SK-N-SH (cell line): ENCODE results near the gene CSRP1. TPM values are rescaled to one million over a fixed set of nuclear protein-coding genes. Genes with fewer than 3 reads are reported as not detected.

ENCODE experiments used
- CTCF ChIA-PET: fragments of 300-600, 350-600 bp; formaldehyde crosslinking; extraction: SDS; loops from one replicate; lab custom pipeline; 2021; lab: Yijun Ruan, JAX
- POLR2A ChIA-PET: fragments of 350-600 bp; sonication (Branson Sonifier 250); formaldehyde crosslinking; extraction: SDS; loops from one replicate; lab custom pipeline; 2020; ENCODE audit warnings: antibody characterized with exemption, inconsistent platforms; lab: Yijun Ruan, JAX
- DNase-seq: peaks from one replicate; pipeline ENCODE4 v3.0.0; 2012
- H2AFZ ChIP-seq: fragments of 200-600 bp; sonication (generic); 2 replicates; pipeline ENCODE4 v1.8.1; 2016; ENCODE audit warnings: antibody characterized with exemption, mild to moderate bottlenecking, low read depth
- H3F3A ChIP-seq: fragments of 200-600 bp; sonication (generic); replicated peaks from 2 replicates; pipeline ENCODE3; 2016; ENCODE audit warnings: antibody characterized with exemption, mild to moderate bottlenecking; ENCODE audit not compliant: insufficient read depth
- H3K27ac ChIP-seq, 2 experiments: fragments of 200-500 bp in 1 of 2; fragments of 200-600 bp in 1 of 2; sonication (Bioruptor generic) in 1 of 2; sonication (generic), shearing (Covaris generic) in 1 of 2; 2 replicates each; pipeline versions ENCODE4 v1.5.1 to v1.6.1; 2014 to 2016; ENCODE audit warnings: low read depth in 2 of 2, inconsistent platforms in 1 of 2, low read length in 1 of 2, mild to moderate bottlenecking in 1 of 2, mixed read lengths in 1 of 2
- H3K27me3 ChIP-seq: fragments of 200-600 bp; sonication (generic), shearing (Covaris generic); 2 replicates; pipeline ENCODE4 v1.6.1; 2016; ENCODE audit warnings: mixed run types; ENCODE audit not compliant: insufficient read depth
- H3K36me3 ChIP-seq, 2 experiments: fragments of 200-500 bp in 1 of 2; fragments of 200-600 bp in 1 of 2; sonication (Bioruptor generic) in 1 of 2; sonication (generic) in 1 of 2; replicated peaks in 1 of 2; 2 replicates each; pipeline versions ENCODE3 to v1.5.1; 2014 to 2016; ENCODE audit warnings: low read length in 1 of 2, mild to moderate bottlenecking in 1 of 2; ENCODE audit not compliant: insufficient read depth in 2 of 2, control insufficient read depth in 1 of 2
- H3K4me1 ChIP-seq, 2 experiments: fragments of 200-500 bp in 1 of 2; fragments of 200-600 bp in 1 of 2; sonication (Bioruptor generic) in 1 of 2; sonication (generic), shearing (Covaris generic) in 1 of 2; 2 replicates each; pipeline versions ENCODE4 v1.5.1 to v1.6.1; 2014 to 2016; ENCODE audit warnings: low read depth in 1 of 2, low read length in 1 of 2, mixed run types in 1 of 2; ENCODE audit not compliant: insufficient read depth in 2 of 2, control insufficient read depth in 1 of 2
- H3K4me2 ChIP-seq: fragments of 200-600 bp; sonication (generic), shearing (Covaris generic); 2 replicates; pipeline ENCODE4 v1.6.1; 2017; ENCODE audit warnings: mixed run types
- H3K4me3 ChIP-seq, 2 experiments: fragments of 200-500 bp in 1 of 2; fragments of 200-600 bp in 1 of 2; sonication (Bioruptor generic) in 1 of 2; sonication (generic), shearing (Covaris generic) in 1 of 2; 2 replicates each; pipeline versions ENCODE4 v1.5.1 to v1.8.1; 2014 to 2016; ENCODE audit warnings: low read depth in 2 of 2, inconsistent platforms in 1 of 2, low read length in 1 of 2, mild to moderate bottlenecking in 1 of 2, mixed read lengths in 1 of 2, moderate library complexity in 1 of 2
- H3K79me2 ChIP-seq: fragments of 200-600 bp; sonication (generic); 2 replicates; pipeline ENCODE4 v1.8.1; 2017; ENCODE audit warnings: mild to moderate bottlenecking; ENCODE audit not compliant: insufficient read depth
- H3K9ac ChIP-seq: fragments of 200-600 bp; sonication (generic); 2 replicates; pipeline ENCODE4 v1.6.1; 2017; ENCODE audit warnings: mixed run types
- H3K9me2 ChIP-seq: fragments of 200-600 bp; sonication (generic); 2 replicates; pipeline ENCODE4 v1.6.1; 2017; ENCODE audit warnings: mixed run types
- H3K9me3 ChIP-seq: fragments of 200-600 bp; sonication (generic); 2 replicates; pipeline ENCODE4 v1.6.1; 2017; ENCODE audit warnings: mixed run types, mild to moderate bottlenecking, moderate library complexity
- H4K20me1 ChIP-seq: fragments of 200-600 bp; sonication (generic); 2 replicates; pipeline ENCODE4 v1.6.1; 2017; ENCODE audit warnings: mild to moderate bottlenecking, mixed run types; ENCODE audit not compliant: insufficient read depth
- CHD2 ChIP-seq: fragments of 150-350 bp; IDR thresholded peaks from 2 replicates; pipeline ENCODE4 v1.6.1; 2018; ENCODE audit warnings: low read length; ENCODE audit not compliant: partially characterized antibody
- MEF2A ChIP-seq: IDR thresholded peaks from 2 replicates; pipeline ENCODE4 v1.4.0; 2012; ENCODE audit warnings: low read depth, borderline replicate concordance
- RAD21 ChIP-seq: IDR thresholded peaks from 2 replicates; pipeline ENCODE4 v1.6.1; 2012; ENCODE audit warnings: mild to moderate bottlenecking, low read length
- RFX5 ChIP-seq: IDR thresholded peaks from 2 replicates; pipeline ENCODE4 v1.6.1; 2012; ENCODE audit warnings: mild to moderate bottlenecking, improper control_type of control experiment, low read length
- SMC3 ChIP-seq: IDR thresholded peaks from 2 replicates; pipeline ENCODE4 v1.6.1; 2012; ENCODE audit warnings: low read depth, low read length, improper control_type of control experiment
- WGBS: methylation state at CpG from one replicate; pipeline ENCODE4 v1.1.6; 2017; ENCODE audit warnings: low lambda C conversion rate; 5-methylcytosine and 5-hydroxymethylcytosine counted together
- polyA plus RNA-seq, 3 experiments: library from polyadenylated mRNA; depleted of rRNA; stranded (reverse); fragments of >200 nt; gene quantifications; 2 replicates each; pipeline ENCODE4 v1.2.3, GENCODE V29; 2012
- TF ChIP-seq, protein P1 (sequence below): IDR thresholded peaks from 2 replicates; pipeline ENCODE4; 2012
- TF ChIP-seq, protein P2 (sequence below): fragments of 200-600 bp; sonication (generic); IDR thresholded peaks from 2 replicates; pipeline ENCODE4 v1.6.1; 2017; ENCODE audit warnings: antibody characterized with exemption, mild to moderate bottlenecking, moderate library complexity

CSRP1 gene
- polyA plus RNA-seq, 1 of the 3 experiments (the other 2 are of a cell fraction), result 373 TPM

DNA sequence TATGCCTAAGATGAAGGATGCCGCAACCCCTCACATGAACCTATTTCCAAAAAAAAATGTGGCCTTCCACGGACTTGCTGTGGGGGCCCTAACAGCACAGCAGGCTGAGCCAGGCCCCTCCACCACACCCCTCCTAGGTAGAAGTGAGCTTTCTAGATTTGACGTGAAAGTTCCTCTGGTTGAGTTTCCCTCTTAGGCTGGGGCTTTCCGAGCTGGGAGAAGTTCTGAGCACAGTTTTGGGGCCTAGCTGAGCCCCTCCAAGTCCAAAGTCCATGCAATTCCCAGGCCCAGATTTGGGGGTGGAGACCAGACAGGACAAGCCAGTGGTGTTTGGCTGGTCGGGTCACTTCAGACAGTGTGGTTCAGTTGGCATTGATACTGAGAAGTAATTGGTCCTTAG lies 24.2 kb downstream of the CSRP1 start:
- Histone ChIP-seq H4K20me1 (no peaks in the 10 kb centered on the region), H3K36me3 (peaks cover 13 to 27% of the 10 kb centered on the region in 2 experiments), H3K4me2 (no peak overlapping the region), H3K79me2 (no peaks in the 10 kb centered on the region; the same call in 1 of the 2 replicates), H3K27me3 (no peaks in the 10 kb centered on the region), H3F3A (peaks cover 21% of the 10 kb centered on the region), H3K9me2 (no peaks in the 10 kb centered on the region), H3K27ac (no peak overlapping the region), H3K4me1 (peaks cover 0 to 6% of the 10 kb centered on the region in 2 experiments; a peak in 2 of 4 replicates), H3K4me3 (no peak overlapping the region), H3K9ac (no peak overlapping the region), H3K9me3 (no peaks in the 10 kb centered on the region), H2AFZ (no peak overlapping the region)
- no peak for TF ChIP-seq MEF2A
- TF ChIP-seq, protein P1, sequence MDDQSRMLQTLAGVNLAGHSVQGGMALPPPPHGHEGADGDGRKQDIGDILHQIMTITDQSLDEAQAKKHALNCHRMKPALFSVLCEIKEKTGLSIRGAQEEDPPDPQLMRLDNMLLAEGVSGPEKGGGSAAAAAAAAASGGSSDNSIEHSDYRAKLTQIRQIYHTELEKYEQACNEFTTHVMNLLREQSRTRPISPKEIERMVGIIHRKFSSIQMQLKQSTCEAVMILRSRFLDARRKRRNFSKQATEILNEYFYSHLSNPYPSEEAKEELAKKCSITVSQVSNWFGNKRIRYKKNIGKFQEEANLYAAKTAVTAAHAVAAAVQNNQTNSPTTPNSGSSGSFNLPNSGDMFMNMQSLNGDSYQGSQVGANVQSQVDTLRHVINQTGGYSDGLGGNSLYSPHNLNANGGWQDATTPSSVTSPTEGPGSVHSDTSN, result no peak
- DNase-seq, result no peak
- ChIA-PET POLR2A (interaction anchor here (1.1 kb wide), 1 partner anchor 14 kb away, joined by 4 read pairs; the partner anchor contains the start of gene PHLDA3), CTCF (interaction anchor here (0.7 to 22.5 kb wide), 26 partner anchors 13 to 404 kb away, joined by 3 to 860 read pairs (median 6); partner anchors contain the start of genes CSRP1 and PHLDA3)
- WGBS, result 86% methylated on average over 4 of the region's 5 CpGs

DNA sequence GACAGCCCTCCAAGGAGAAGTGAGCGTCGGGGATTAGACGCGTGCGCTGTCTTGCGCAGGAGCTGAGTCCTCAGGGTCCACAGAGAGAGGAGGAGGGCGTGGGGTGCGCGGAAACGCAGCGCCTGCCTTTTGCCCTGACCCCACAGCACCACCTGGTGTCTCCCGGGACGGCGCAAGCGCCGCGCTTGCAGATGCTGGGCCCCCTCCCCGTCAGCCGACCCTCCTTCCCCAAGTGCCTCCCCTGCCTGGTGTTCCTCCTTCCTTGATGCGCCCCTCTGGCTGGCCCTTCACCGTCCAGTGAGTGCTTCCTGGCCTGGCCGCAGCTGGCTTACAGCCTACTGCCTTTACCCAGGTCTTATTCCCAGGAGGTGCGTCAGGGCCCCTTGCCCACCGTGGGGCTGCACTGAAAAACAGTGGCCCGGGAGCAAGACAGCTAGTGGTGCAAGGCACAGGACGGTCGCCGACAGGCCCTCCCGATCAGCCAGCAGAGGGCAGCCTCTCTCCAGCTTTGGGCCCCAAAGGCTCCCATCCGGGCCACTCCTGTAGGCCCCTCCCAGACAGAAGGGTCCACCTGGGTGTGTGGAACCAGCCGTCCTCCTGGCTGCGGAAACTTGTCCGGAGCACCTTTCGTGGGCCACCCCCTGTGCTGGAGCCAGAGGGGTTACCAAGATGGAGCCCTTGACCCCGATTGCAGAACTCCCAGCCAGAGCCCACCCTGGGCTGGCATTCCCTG lies 25.0 kb downstream of the CSRP1 start:
- no peaks in the 10 kb centered on the region for H4K20me1 ChIP-seq

More for the DNA sequence above, 25.0 kb downstream of the CSRP1 start:
- Histone ChIP-seq H3K4me1 (peaks cover 0 to 6% of the 10 kb centered on the region in 2 experiments; a peak in 2 of 4 replicates), H3K27me3 (no peaks in the 10 kb centered on the region), H3K79me2 (no peaks in the 10 kb centered on the region; the same call in 1 of the 2 replicates), H3F3A (peaks cover 21% of the 10 kb centered on the region), H3K4me3 (peak overlapping the region in 1 of 2 experiments; percentile 9; a peak in 1 of 4 replicates), H3K9me3 (no peaks in the 10 kb centered on the region), H3K36me3 (peaks cover 9 to 27% of the 10 kb centered on the region in 2 experiments), H2AFZ (0 out of 2 replicates have a peak overlapping the region, but pooled peaks have one; percentile 35), H3K4me2 (no peak overlapping the region), H3K9ac (no peak overlapping the region), H3K27ac (0 out of 4 replicates have a peak overlapping the region, but pooled peaks of 1 of the 2 experiments have one; percentile 13), H3K9me2 (no peaks in the 10 kb centered on the region)
- DNase-seq, result peak; percentile 95
- TF ChIP-seq CHD2, result no peak
- no peak for TF ChIP-seq RFX5
- TF ChIP-seq SMC3, result peak; percentile 94
- peak; percentile 93 for TF ChIP-seq RAD21
- TF ChIP-seq, protein P2, sequence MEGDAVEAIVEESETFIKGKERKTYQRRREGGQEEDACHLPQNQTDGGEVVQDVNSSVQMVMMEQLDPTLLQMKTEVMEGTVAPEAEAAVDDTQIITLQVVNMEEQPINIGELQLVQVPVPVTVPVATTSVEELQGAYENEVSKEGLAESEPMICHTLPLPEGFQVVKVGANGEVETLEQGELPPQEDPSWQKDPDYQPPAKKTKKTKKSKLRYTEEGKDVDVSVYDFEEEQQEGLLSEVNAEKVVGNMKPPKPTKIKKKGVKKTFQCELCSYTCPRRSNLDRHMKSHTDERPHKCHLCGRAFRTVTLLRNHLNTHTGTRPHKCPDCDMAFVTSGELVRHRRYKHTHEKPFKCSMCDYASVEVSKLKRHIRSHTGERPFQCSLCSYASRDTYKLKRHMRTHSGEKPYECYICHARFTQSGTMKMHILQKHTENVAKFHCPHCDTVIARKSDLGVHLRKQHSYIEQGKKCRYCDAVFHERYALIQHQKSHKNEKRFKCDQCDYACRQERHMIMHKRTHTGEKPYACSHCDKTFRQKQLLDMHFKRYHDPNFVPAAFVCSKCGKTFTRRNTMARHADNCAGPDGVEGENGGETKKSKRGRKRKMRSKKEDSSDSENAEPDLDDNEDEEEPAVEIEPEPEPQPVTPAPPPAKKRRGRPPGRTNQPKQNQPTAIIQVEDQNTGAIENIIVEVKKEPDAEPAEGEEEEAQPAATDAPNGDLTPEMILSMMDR, result peak; percentile 86
- ChIA-PET CTCF (interaction anchor here (0.6 to 22.5 kb wide), 36 partner anchors 12 to 405 kb away, joined by 3 to 860 read pairs (median 4); partner anchors contain the start of genes CSRP1 and PHLDA3), POLR2A (interaction anchor here (1.0 to 1.1 kb wide), 2 partner anchors 13 to 31 kb away, joined by 3 to 4 read pairs; partner anchors contain the start of gene PHLDA3)
- WGBS, result 46% methylated on average over 31 of the region's 35 CpGs
